ENCODE measurements around the gene APOOL. TPM values are rescaled to one million over a fixed set of nuclear protein-coding genes. Genes with fewer than 3 reads are reported as not detected.

Gene APOOL
- total and polyA plus RNA-seq, 10 of the 15 experiments (the other 5 are each of a cell fraction or from before 2014, with no cell fraction given), result 4.4 to 14.7 (median 7.7) TPM

DNA sequence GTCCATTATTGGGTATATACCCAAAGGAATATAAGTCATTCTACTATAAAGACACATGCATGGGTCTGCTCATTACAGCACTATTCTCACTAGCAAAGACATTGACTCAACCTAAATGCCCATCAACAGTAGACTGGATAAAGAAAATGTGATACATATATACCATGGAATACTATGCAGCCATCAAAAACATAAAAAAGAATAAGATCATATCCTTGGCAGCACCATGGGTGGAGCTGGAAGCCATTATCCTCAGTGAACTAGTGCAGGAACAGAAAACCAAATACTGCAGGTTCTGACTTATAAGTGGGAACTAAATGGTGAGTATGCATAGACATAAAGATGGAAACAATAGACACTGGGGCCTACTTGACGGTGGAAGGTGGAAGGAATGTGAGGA lies 2.3 kb upstream of the APOOL start:
- SMC1A ChIA-PET (ENCODE audit: uncharacterized antibody, unreplicated experiment), result no interaction called here
- in situ Hi-C loops (cut with MboI) (no loop called here), intact Hi-C loops (cut with micrococcal nuclease; ENCODE audit: unreplicated experiment) (no loop called here)
- no peaks in the 10 kb centered on the region for H3K36me3 ChIP-seq (ENCODE audit: control insufficient read depth in 2 of 2, insufficient read depth in 2 of 2, low read length in 1 of 2)
- no peak overlapping the region for H3K27ac ChIP-seq (ENCODE audit: control insufficient read depth, insufficient read depth)
- H3K79me2 ChIP-seq (ENCODE audit: control insufficient read depth, insufficient read depth, low read length), result peaks cover 7% of the 10 kb centered on the region
- POLR2A ChIA-PET, result no interaction called here
- RAD21 ChIA-PET (ENCODE audit: unreplicated experiment), result no interaction called here
- H3K9ac ChIP-seq (ENCODE audit: control insufficient read depth, insufficient read depth, low read length), result no peak overlapping the region
- no peak overlapping the region for H2AFZ ChIP-seq (ENCODE audit: control insufficient read depth, low read depth, low read length)
- no TSS peak for BruUV-seq (replicated peaks)
- no peaks in the 10 kb centered on the region for H4K20me1 ChIP-seq (ENCODE audit: control insufficient read depth, insufficient read depth)
- CTCF ChIA-PET, result no interaction called here
- H3K9me3 ChIP-seq (replicated peaks; ENCODE audit: control insufficient read depth, insufficient read depth, low read length), result no peaks in the 10 kb centered on the region
- FAIRE-seq, result no peak
- H3K4me2 ChIP-seq (ENCODE audit: control insufficient read depth, insufficient read depth), result no peak overlapping the region
- no peak for TF ChIP-seq TCF12 (IDR thresholded peaks at IDR 0.05; ENCODE audit: low read depth, low read length)
- TF ChIP-seq KLF5 (IDR thresholded peaks at IDR 0.05; ENCODE audit: partially characterized antibody), result no peak
- TF ChIP-seq, protein P1, sequence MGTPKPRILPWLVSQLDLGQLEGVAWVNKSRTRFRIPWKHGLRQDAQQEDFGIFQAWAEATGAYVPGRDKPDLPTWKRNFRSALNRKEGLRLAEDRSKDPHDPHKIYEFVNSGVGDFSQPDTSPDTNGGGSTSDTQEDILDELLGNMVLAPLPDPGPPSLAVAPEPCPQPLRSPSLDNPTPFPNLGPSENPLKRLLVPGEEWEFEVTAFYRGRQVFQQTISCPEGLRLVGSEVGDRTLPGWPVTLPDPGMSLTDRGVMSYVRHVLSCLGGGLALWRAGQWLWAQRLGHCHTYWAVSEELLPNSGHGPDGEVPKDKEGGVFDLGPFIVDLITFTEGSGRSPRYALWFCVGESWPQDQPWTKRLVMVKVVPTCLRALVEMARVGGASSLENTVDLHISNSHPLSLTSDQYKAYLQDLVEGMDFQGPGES (IDR thresholded peaks at IDR 0.05), result no peak
- no peak for TF ChIP-seq TBL1XR1 (IDR thresholded peaks at IDR 0.05; ENCODE audit: low read depth, low read length)
- TF ChIP-seq, protein P2, sequence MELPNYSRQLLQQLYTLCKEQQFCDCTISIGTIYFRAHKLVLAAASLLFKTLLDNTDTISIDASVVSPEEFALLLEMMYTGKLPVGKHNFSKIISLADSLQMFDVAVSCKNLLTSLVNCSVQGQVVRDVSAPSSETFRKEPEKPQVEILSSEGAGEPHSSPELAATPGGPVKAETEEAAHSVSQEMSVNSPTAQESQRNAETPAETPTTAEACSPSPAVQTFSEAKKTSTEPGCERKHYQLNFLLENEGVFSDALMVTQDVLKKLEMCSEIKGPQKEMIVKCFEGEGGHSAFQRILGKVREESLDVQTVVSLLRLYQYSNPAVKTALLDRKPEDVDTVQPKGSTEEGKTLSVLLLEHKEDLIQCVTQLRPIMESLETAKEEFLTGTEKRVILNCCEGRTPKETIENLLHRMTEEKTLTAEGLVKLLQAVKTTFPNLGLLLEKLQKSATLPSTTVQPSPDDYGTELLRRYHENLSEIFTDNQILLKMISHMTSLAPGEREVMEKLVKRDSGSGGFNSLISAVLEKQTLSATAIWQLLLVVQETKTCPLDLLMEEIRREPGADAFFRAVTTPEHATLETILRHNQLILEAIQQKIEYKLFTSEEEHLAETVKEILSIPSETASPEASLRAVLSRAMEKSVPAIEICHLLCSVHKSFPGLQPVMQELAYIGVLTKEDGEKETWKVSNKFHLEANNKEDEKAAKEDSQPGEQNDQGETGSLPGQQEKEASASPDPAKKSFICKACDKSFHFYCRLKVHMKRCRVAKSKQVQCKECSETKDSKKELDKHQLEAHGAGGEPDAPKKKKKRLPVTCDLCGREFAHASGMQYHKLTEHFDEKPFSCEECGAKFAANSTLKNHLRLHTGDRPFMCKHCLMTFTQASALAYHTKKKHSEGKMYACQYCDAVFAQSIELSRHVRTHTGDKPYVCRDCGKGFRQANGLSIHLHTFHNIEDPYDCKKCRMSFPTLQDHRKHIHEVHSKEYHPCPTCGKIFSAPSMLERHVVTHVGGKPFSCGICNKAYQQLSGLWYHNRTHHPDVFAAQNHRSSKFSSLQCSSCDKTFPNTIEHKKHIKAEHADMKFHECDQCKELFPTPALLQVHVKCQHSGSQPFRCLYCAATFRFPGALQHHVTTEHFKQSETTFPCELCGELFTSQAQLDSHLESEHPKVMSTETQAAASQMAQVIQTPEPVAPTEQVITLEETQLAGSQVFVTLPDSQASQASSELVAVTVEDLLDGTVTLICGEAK (IDR thresholded peaks at IDR 0.05; ENCODE audit: borderline replicate concordance), result no peak
- TF ChIP-seq CHD4 (IDR thresholded peaks at IDR 0.05), result no peak
- TF ChIP-seq NFXL1 (IDR thresholded peaks at IDR 0.05; ENCODE audit: borderline replicate concordance), result no peak
- no peak for TF ChIP-seq HDAC2 (IDR thresholded peaks at IDR 0.05)
- no peak for TF ChIP-seq CHD2 (IDR thresholded peaks at IDR 0.05; ENCODE audit: borderline replicate concordance, low read depth, low read length)
- no peak for TF ChIP-seq CBX3 (IDR thresholded peaks at IDR 0.05; ENCODE audit: borderline replicate concordance, low read depth)
- TF ChIP-seq, protein P3, sequence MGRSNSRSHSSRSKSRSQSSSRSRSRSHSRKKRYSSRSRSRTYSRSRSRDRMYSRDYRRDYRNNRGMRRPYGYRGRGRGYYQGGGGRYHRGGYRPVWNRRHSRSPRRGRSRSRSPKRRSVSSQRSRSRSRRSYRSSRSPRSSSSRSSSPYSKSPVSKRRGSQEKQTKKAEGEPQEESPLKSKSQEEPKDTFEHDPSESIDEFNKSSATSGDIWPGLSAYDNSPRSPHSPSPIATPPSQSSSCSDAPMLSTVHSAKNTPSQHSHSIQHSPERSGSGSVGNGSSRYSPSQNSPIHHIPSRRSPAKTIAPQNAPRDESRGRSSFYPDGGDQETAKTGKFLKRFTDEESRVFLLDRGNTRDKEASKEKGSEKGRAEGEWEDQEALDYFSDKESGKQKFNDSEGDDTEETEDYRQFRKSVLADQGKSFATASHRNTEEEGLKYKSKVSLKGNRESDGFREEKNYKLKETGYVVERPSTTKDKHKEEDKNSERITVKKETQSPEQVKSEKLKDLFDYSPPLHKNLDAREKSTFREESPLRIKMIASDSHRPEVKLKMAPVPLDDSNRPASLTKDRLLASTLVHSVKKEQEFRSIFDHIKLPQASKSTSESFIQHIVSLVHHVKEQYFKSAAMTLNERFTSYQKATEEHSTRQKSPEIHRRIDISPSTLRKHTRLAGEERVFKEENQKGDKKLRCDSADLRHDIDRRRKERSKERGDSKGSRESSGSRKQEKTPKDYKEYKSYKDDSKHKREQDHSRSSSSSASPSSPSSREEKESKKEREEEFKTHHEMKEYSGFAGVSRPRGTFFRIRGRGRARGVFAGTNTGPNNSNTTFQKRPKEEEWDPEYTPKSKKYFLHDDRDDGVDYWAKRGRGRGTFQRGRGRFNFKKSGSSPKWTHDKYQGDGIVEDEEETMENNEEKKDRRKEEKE (IDR thresholded peaks at IDR 0.05), result no peak
- TF ChIP-seq, protein P4, sequence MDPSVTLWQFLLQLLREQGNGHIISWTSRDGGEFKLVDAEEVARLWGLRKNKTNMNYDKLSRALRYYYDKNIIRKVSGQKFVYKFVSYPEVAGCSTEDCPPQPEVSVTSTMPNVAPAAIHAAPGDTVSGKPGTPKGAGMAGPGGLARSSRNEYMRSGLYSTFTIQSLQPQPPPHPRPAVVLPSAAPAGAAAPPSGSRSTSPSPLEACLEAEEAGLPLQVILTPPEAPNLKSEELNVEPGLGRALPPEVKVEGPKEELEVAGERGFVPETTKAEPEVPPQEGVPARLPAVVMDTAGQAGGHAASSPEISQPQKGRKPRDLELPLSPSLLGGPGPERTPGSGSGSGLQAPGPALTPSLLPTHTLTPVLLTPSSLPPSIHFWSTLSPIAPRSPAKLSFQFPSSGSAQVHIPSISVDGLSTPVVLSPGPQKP (IDR thresholded peaks at IDR 0.05; ENCODE audit: low read depth, low read length), result no peak
- TF ChIP-seq IKZF1 (conservative IDR thresholded peaks at IDR 0.05), result no peak
- WGBS (ENCODE audit: insufficient coverage, insufficient replicate concordance, low lambda C conversion rate, missing lambda C conversion rate), result 71% methylated on average over 1 of the region's 1 CpG
- no peak for DNase-seq (ENCODE audit: low read depth, low spot score)
- H3K4me1 ChIP-seq (ENCODE audit: control insufficient read depth, insufficient read depth, low read length), result no peaks in the 10 kb centered on the region
- H3K4me3 ChIP-seq, result no peak overlapping the region
- ATAC-seq, result no peak
- H3K27me3 ChIP-seq (replicated peaks in 1 of 2; ENCODE audit: control insufficient read depth in 2 of 2, insufficient read depth in 2 of 2, low read length in 1 of 2), result no peaks in the 10 kb centered on the region
